K562 (cell line): Measurements from ENCODE around the gene CASP9. TPM values are rescaled to one million over a fixed set of nuclear protein-coding genes. Genes with fewer than 3 reads are reported as not detected.

Experiments
- CAMTA2 ChIP-seq: fragments of 250-450 bp; sonication (Bioruptor Pico); conservative IDR thresholded peaks from 2 replicates; pipeline ENCODE4 v1.5.1; 2022
- FOXJ3 ChIP-seq: sonication (generic); formaldehyde crosslinking; IDR thresholded peaks from 2 replicates; pipeline ENCODE4 v1.4.0; 2020; ENCODE audit warnings: mild to moderate bottlenecking, missing genetic modification reagents
- HES1 ChIP-seq: fragments of 450-650 bp; IDR thresholded peaks from 2 replicates; pipeline ENCODE4 v1.6.1; 2016; ENCODE audit warnings: low read depth, mild to moderate bottlenecking, moderate library complexity
- HNRNPK ChIP-seq: fragments of 200-400 bp; formaldehyde crosslinking; IDR thresholded peaks from one replicate; pipeline ENCODE4 v1.6.1; 2018; ENCODE audit warnings: mild to moderate bottlenecking, low read depth, low read length; ENCODE audit not compliant: poor library complexity, severe bottlenecking
- KHSRP ChIP-seq: fragments of 450-650 bp; IDR thresholded peaks from 2 replicates; pipeline ENCODE4 v1.6.1; 2017
- LCOR ChIP-seq: sonication (generic); formaldehyde crosslinking; IDR thresholded peaks from 2 replicates; pipeline ENCODE4 v1.8.0; 2022; ENCODE audit warnings: mild to moderate bottlenecking, missing genetic modification reagents
- MNT ChIP-seq, 2 experiments: fragments of 450-650 bp; conservative IDR thresholded peaks; 2 replicates each; pipeline ENCODE4 v1.6.1; 2017; ENCODE audit warnings: mild to moderate bottlenecking in 2 of 2, moderate library complexity in 2 of 2
- PATZ1 ChIP-seq: fragments of 250-450 bp; sonication (Bioruptor Pico); IDR thresholded peaks from 2 replicates; pipeline ENCODE4 v1.5.0; 2020; ENCODE audit warnings: mild to moderate bottlenecking, borderline replicate concordance
- RBM15 ChIP-seq: fragments of 200-400 bp; formaldehyde crosslinking; IDR thresholded peaks from 2 replicates; pipeline ENCODE4 v1.6.1; 2018; ENCODE audit warnings: mild to moderate bottlenecking, low read length, moderate library complexity; ENCODE audit not compliant: insufficient read depth
- RFX7 ChIP-seq: fragments of 250-450 bp; sonication (Bioruptor Pico); IDR thresholded peaks from 2 replicates; pipeline ENCODE4 v1.5.1; 2021; ENCODE audit warnings: mild to moderate bottlenecking
- TEAD4 ChIP-seq, 2 experiments: sonication (generic) in 1 of 2; formaldehyde crosslinking in 1 of 2; IDR thresholded peaks; 2 replicates each; pipeline versions ENCODE4 v1.6.1 to v1.8.0; 2012 to 2022; ENCODE audit warnings: borderline replicate concordance in 1 of 2, inconsistent platforms in 1 of 2, low read length in 1 of 2, mild to moderate bottlenecking in 1 of 2, missing genetic modification reagents in 1 of 2
- ZBTB5 ChIP-seq: fragments of 450-650 bp; IDR thresholded peaks from 2 replicates; pipeline ENCODE4 v1.6.1; 2017; ENCODE audit warnings: antibody characterized with exemption
- ZKSCAN1 ChIP-seq: fragments of 150-350 bp; IDR thresholded peaks from 2 replicates; pipeline ENCODE4 v1.6.1; 2016; ENCODE audit warnings: low read depth, low read length
- ZNF561 ChIP-seq: fragments of 450-650 bp; formaldehyde crosslinking; conservative IDR thresholded peaks from 2 replicates; pipeline ENCODE4 v1.4.0; 2020; ENCODE audit warnings: mild to moderate bottlenecking, moderate library complexity
- ZNF609 ChIP-seq: sonication (generic); formaldehyde crosslinking; IDR thresholded peaks from 2 replicates; pipeline ENCODE4 v1.8.1; 2023; ENCODE audit warnings: missing genetic modification reagents, mild to moderate bottlenecking, borderline replicate concordance
- polyA plus RNA-seq, 8 experiments: library from polyadenylated mRNA; depleted of rRNA in 4 of 8; stranded (reverse) in 5 of 8; unstranded in 3 of 8; fragments of >200 nt; fragmentation: Nextera tagmentation in 2 of 8; fragmentation: Illumina TruSeq in 1 of 8; extraction: Ambion mirVana in 2 of 8; extraction: Trizol in 1 of 8; gene quantifications; 2 replicates each; pipeline versions ENCODE4 v1.2.1 to v1.2.3, GENCODE V29; 2011 to 2014; ENCODE audit warnings: inconsistent platforms in 1 of 8, missing spikeins in 1 of 8
- total RNA-seq, 7 experiments: library from RNA; depleted of rRNA in 6 of 7; stranded (reverse); fragments of >200 nt in 6 of 7; fragmentation: Illumina TruSeq in 2 of 7; extraction: Trizol in 2 of 7; gene quantifications; 2 replicates each; pipeline versions ENCODE4 v1.2.1 to v1.2.3, GENCODE V29; 2011 to 2021; ENCODE audit warnings: low replicate concordance in 1 of 7

CASP9 gene
- total and polyA plus RNA-seq, 9 of the 15 experiments (the other 6 are each of a cell fraction or from before 2014, with no cell fraction given) = 10.8 to 54.1 (median 30.7) TPM

GRCh38 chr1:15526490-15527339 is 2.7 kb upstream of the CASP9 start, which contains the start of gene DNAJC16 (continued):
- TF ChIP-seq LCOR (CRISPR knock-in tag) = peak; percentile 97
- TF ChIP-seq FOXJ3 (CRISPR knock-in tag) = 0 out of 2 replicates have a peak, but pooled peaks have one; percentile 3
- TF ChIP-seq ZKSCAN1 = peak; percentile 89
- no peak for TF ChIP-seq ZBTB5
- TF ChIP-seq KHSRP = no peak
- TF ChIP-seq RBM15 = no peak
- no peak for TF ChIP-seq HES1
- peak; percentile 94 to 98 for TF ChIP-seq MNT (conservative IDR thresholded peaks at IDR 0.05)
- peak; percentile 47; the same call in 1 of the 2 replicates for TF ChIP-seq TEAD4 (IDR thresholded peaks at IDR 0.05; ENCODE audit: low read length)
- no peak for TF ChIP-seq TEAD4 (CRISPR knock-in tag; IDR thresholded peaks at IDR 0.05; ENCODE audit: borderline replicate concordance)
- TF ChIP-seq ZNF609 = peak; percentile 90; the same call in 1 of the 2 replicates
- TF ChIP-seq ZNF561 = no peak
- TF ChIP-seq CAMTA2 = no peak
- no peak for TF ChIP-seq PATZ1 (CRISPR knock-in tag)
- TF ChIP-seq RFX7 (CRISPR knock-in tag) = no peak
- TF ChIP-seq HNRNPK = no peak
